Ammon's horn (tissue), 1 donor: ENCODE data around the gene PPP2CA.
A peak's percentile ranks its signal among the peaks of the same experiment; 100 is the strongest.

Experiments used
- DNase-seq: peaks from one replicate; pipeline ENCODE4 v3.0.0-alpha.2; 2016; ENCODE audit warnings: low spot score

The PPP2CA gene

GRCh38 chr5:134189031-134189430, 36.8 kb downstream of the PPP2CA start:
- no peak for DNase-seq

DNA sequence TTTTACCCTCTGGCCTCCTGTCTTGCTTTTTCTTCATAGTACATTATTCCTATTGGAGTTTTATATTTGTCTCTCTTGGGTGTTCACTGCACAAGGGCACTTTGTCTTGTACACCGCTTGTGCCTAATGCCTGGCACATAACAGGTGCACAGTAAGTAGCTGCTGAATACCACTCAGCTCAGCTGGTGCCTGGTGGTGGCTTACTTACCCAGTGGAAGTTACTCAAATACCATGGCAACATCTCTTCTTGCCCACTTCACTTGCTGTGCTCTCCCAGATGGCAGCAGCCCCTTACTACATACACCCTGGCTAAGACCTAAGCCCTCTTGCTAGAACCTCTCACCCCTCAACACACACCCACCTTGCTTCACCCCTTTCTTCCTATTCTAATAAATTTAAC, 37.8 kb downstream of the PPP2CA start:
- DNase-seq, result no peak

DNA sequence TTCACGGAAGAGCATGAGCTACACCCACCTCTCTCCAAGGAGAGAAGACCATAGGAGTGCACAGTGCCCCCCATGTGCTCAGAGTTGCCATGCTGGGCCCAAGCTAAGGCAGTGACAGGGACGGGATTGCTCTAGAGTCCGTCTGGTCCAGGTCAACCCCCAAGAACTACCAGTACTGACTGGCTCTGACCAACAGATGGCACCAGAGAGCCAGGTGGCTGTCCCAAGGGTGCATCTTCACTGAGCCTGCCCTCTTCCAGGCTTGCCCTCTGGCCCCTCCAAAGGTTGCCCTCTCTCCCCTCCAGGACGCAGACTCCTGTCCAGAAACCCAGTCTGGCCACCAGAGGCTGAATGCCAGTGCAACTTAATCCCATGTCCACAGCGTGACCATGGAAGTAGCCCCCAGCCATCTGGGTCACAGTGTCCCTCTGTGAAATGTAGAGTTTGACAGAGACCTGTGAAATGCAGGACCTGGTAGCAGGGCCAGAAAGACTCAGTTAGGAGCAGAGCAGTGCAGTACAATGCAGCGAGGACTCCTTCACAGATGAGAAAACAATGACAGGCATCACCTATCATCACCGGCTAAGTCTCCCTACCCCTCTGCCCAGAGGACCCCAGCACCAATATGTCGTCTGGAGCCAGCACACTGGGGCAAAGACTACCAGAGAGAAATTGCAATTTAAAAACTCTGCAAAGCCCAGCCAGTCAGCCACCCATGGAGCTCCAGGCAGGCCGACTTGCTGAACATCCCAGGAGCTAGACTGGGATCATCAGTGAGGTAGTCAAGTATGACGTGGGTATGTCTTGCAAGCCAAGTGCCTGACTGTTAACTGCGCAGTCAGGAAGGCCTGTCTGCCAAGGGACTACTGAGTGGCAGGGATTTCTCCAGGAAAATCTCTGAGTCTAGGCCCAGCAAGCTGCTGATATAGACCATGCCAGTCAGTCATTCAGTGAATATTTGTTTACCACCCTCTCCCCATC, 41.4 kb downstream of the PPP2CA start:
- DNase-seq, result peak; percentile 82

DNA sequence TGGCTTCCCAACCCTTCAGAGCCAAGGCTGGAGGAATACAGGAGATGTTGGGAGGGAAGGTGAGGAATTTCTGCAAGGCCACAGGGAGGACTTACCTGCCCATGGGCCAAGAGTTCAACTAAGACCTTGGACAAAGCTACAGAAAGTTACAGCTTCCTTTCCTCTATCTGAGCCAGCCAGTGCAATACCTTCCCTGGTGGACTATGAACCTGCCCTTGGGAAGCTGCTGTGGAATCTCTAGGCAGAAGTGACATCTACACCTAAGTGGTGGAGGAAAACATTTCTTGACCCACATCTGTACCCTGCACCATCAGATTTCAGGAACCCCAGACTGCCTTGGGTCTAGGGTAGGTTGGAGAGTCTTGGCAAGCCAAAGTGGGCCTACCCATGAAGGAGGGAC, 42.4 kb downstream of the PPP2CA start:
- DNase-seq, result no peak

DNA sequence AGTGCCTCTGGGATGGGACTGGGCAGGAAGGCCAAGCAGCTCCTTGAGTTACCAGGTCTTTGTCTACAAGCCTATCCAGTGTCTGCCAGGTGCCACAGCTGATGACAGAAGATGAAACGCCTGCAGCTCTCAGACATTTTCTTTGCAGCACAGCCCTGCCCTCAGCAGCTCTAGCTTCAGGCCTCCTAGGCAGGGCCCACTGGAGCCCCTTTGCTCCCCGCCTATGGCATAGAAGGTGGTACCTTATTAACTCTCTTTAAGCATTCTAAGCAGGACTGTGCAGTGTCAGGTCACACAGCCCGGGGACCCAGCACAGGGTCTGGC, 47.8 kb downstream of the PPP2CA start:
- DNase-seq, result no peak

DNA sequence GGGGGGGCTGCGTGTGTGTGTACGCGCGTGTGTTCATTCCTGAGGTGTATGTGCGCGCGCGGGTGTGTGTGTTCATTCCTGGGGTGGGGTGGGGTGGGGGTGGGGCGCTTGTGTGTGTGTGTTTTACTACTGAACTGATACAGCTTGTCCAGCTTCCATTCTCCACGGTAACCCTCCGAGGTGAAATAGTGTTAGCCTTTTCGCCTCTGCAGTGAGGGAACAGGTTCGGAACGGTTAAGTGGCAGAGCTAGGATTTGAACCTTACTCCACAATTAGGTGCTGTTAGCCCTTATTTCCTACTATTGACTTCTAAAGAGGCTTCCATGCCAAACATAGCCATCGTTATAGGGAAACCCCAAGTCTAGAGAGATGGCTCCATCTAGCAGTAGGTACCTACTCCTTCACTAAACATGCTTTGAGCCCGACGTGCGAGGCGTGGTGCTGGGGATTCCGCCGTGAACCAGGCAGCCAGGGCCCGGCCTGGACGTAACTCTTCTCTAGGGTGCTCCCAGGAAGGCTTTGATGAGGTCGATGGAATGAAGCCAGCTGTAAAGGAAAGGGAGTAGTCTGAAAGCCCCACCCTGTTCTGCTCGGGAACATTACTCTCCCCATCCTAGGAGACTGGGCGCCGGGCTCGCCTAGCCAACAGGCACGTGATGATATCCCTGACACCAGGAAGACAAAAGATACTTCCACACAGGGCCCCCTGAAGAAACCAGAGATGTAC, 48.3 kb downstream of the PPP2CA start:
- DNase-seq, result peak; percentile 24

GRCh38 chr5:134176511-134177368, 49.1 kb downstream of the PPP2CA start, which contains the start of gene SKP1:
Gene SKP1 (minus strand): TSS chr5:134176950. CDS start chr5:134174022, 2,928 bp downstream.
- peak; percentile 88 for DNase-seq

DNA sequence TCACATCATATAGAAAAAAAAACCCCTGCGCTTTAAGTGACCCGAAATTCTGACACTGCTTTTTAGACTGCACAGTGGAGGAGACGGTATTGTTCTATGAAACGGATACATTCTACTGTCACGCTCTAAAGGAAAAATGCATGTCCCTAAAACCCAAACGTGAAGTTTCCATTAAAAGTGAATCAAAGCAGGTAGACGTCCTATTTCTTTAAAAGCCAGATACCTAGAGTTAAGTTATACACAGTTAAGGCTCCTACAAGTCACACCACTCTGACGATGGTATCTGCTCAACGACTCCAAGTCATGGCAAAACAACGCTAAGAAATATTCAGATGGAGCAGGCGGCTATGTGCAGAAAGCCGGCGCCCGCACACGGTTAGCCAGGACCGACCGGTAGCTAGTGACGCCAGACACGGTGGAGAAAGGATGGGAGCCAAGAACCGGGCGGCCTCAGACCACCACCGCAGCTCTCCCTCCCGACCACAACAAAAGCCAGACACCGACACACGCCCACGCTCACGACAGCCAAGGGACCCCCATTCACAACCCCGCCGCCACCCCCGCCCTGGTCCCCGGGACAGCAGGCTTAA, 49.9 kb downstream of the PPP2CA start:
- peak; percentile 16 for DNase-seq

- no peak for DNase-seq
Observed at GRCh38 chr5:134174841-134175839, 50.7 kb downstream of the PPP2CA start.

- DNase-seq, result no peak
Observed at GRCh38 chr5:134171972-134172371, 53.9 kb downstream of the PPP2CA start.

DNA sequence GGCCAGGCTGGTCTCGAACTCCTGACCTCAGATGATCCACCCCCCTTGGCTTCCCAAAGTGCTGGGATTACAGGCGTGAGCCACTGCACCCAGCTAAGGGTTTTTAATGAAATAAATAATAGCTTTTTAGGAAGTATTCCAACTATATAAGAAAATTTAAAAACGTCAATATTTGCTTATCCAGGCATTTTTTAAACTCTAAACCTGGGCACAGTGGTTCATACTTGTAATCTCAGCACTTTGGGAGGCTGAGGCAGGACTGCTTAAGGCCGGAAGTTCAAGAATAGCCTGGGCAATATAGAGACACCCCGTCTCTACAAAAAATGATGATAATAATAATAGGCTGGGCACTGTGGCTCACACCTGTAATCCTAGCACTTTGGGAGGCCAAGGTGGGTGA, 63.3 kb downstream of the PPP2CA start:
- no peak for DNase-seq

- DNase-seq, result no peak
Observed at GRCh38 chr5:134161513-134162395, 64.1 kb downstream of the PPP2CA start.

- DNase-seq, result no peak
Observed at GRCh38 chr5:134153657-134154056, 72.2 kb downstream of the PPP2CA start.

GRCh38 chr5:134153241-134153640, 72.6 kb downstream of the PPP2CA start:
- no peak for DNase-seq

- DNase-seq, result peak; percentile 50
Observed at GRCh38 chr5:134152173-134152832, 73.6 kb downstream of the PPP2CA start.

DNA sequence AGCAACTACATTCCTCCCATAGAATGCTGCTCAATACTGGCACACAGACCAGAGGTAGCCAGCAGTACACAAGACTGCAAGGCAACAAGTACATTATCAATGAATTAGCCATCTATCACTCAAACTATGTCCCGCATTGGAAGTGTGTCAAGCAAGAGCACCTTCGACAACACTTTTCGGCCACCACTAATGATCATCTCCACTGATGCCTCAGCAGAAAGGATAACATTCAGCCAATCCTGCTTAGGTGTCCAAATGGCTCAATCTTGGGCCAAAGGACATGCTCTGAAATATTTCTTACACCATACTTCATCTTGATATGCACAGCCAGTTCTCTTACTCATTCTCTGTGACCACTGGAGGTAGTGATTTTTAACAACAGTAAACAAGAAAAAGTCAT, 74.2 kb downstream of the PPP2CA start:
- DNase-seq, result no peak

- DNase-seq, result peak; percentile 50
Observed at GRCh38 chr5:134149571-134150303, 76.1 kb downstream of the PPP2CA start.

GRCh38 chr5:134148986-134149539, 76.8 kb downstream of the PPP2CA start:
- DNase-seq, result no peak
